Pancreas (tissue), 10 donors: ENCODE measurements around the gene ATP8A2. TPM values are rescaled to one million over a fixed set of nuclear protein-coding genes. Genes with fewer than 3 reads are reported as not detected.
A peak's percentile ranks its signal among the peaks of the same experiment; 100 is the strongest.
"Not testable (repeated sequence)": the region's sequence is repeated elsewhere in the genome, so short reads cannot be mapped to it uniquely, and the experiment has no call there.

Experiments used
- ATAC-seq, 4 donors: fragments of 200-7000 bp; cut with Tn5 transposase; one replicate each; pipeline versions ENCODE4 v1.8.0 to v1.9.1; 2020; ENCODE audit warnings: mild to moderate bottlenecking in 4 of 4, moderate library complexity in 4 of 4
- DNase-seq, 6 donors: peaks; one replicate each; pipeline ENCODE4 v3.0.0-alpha.2; 2020
- FAIRE-seq: peaks from 2 replicates; lab custom pipeline; 2012; peaks lifted over from hg19 to GRCh38; lab: Jason Lieb, UNC
- H3K27ac ChIP-seq, 4 donors: fragments of 200-600 bp; sonication (generic); 1 replicate in 3 of 4; 2 replicates in 1 of 4; pipeline versions ENCODE4 v1.5.0 to v1.8.0; 2020
- H3K27me3 ChIP-seq, 4 donors: fragments of 200-600 bp; one replicate each; pipeline ENCODE4 v1.8.0; 2021
- H3K36me3 ChIP-seq, 3 donors: fragments of 200-600 bp; sonication (generic) in 1 of 3; one replicate each; pipeline versions ENCODE4 v1.5.0 to v1.8.0; 2020 to 2021
- H3K4me1 ChIP-seq, 3 donors: fragments of 200-600 bp; one replicate each; pipeline ENCODE4 v1.8.0; 2021
- H3K4me3 ChIP-seq, 4 donors: fragments of 200-600 bp; sonication (generic) in 2 of 4; one replicate each; pipeline versions ENCODE4 v1.5.0 to v1.8.0; 2020 to 2021
- H3K9me3 ChIP-seq, 4 donors: fragments of 200-600 bp; one replicate each; pipeline ENCODE4 v1.8.0; 2021
- CTCF ChIP-seq, 4 donors: fragments of 200-600 bp; sonication (generic) in 3 of 4; IDR thresholded peaks; one replicate each; pipeline versions ENCODE4 v1.5.0 to v1.8.0; 2021; ENCODE audit warnings: antibody characterized with exemption in 4 of 4
- WGBS, 2 donors: extraction: QIAGEN DNeasy Blood & Tissue Kit; methylation state at CpG; one replicate each; pipeline ENCODE4 v1.1.7; 2013; 5-methylcytosine and 5-hydroxymethylcytosine counted together
- intact Hi-C, 3 donors: fragments of 100-400 bp; cut with DNase I; formaldehyde crosslinking; loops; one replicate each; pipeline versions ENCODE4 v1.11.1 to v1.14.2; 2022
- polyA plus RNA-seq, 2 donors: library from polyadenylated mRNA; stranded (reverse); fragments of 200-250 nt; gene quantifications; one replicate each; pipeline ENCODE4 v1.2.3, GENCODE V29; 2013
- total RNA-seq, 6 donors: library from RNA; stranded (reverse); fragmentation: NEBNext Ultra II Directional in 4 of 6; extraction: Animal tissue kit (Norgen Biotek cat#: 25700) in 4 of 6; gene quantifications; one replicate each; pipeline versions ENCODE4 v1.2.1 to v1.2.4, GENCODE V29; 2021 to 2023
- donor health status: healthy with polysubstance abuse.
- donor health status: DM: no; HTN: no; CAD: no; lungs with moderate emphysema.
- donor health status: DM: no; HTN: no; CAD: no.
- donor health status: control.
- donor health status: control.
- donor health status: Bipolar disorder and iron deficiency.
- donor health status: DM: yes; HTN: yes; CAD: no.
- donor health status: DM: no; HTN: no; CAD: no.
- donor health status: DM: no; HTN: no; CAD: no.
- donor health status: DM: yes; HTN: yes; CAD: no.

The ATP8A2 gene
- total and polyA plus RNA-seq, 8 donors = 0.04 to 0.28 (median 0.14) TPM

- ATAC-seq (peak in 2 of 4 donors; percentile 32 to 42), DNase-seq (no peak), FAIRE-seq (no peak)
- no peak overlapping the region for H3K27ac ChIP-seq
- H3K4me1 ChIP-seq = peaks cover 3 to 6% (median 5%) of the 10 kb centered on the region in 3 donors
- no peak overlapping the region for H3K4me3 ChIP-seq
- H3K27me3 ChIP-seq = no peaks in the 10 kb centered on the region
- intact Hi-C loops = no loop called here
- no peak for TF ChIP-seq CTCF (IDR thresholded peaks at IDR 0.05)
- WGBS, 2 donors = 43 to 44% methylated on average over 10 of the region's 10 CpGs
- H3K36me3 ChIP-seq = no peaks in the 10 kb centered on the region
- H3K9me3 ChIP-seq = no peaks in the 10 kb centered on the region
Observed at GRCh38 chr13:25819856-25820530, 448.2 kb downstream of the ATP8A2 start.

DNA sequence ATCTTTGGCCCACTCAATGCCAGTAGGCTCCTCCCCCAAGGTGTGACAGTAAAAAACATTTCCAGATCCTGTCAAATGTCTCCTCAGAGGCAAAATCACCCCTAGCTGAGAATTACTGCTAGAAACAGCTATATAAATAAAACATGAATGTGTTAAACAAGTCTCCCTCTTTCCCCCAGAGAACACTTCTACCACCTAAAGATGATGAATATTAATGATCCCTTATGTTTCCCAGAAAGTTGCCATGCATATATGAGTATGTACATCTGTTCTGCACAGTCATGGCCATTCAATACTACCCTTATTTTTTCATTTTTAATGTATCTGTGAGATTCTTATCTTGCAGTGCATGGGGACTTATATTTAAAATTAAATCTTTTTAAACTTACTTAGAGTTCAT lies 450.0 kb downstream of the ATP8A2 start:
- no peaks in the 10 kb centered on the region for H3K27me3 ChIP-seq
- no peak for FAIRE-seq
- ATAC-seq = no peak
- no peak for DNase-seq
- TF ChIP-seq CTCF (IDR thresholded peaks at IDR 0.05) = no peak
- H3K36me3 ChIP-seq = no peaks in the 10 kb centered on the region
- no peak overlapping the region for H3K27ac ChIP-seq
- intact Hi-C loops = no loop called here
- H3K4me3 ChIP-seq = no peak overlapping the region
- peaks cover 3 to 6% (median 5%) of the 10 kb centered on the region in 3 donors for H3K4me1 ChIP-seq
- H3K9me3 ChIP-seq = no peaks in the 10 kb centered on the region

DNA sequence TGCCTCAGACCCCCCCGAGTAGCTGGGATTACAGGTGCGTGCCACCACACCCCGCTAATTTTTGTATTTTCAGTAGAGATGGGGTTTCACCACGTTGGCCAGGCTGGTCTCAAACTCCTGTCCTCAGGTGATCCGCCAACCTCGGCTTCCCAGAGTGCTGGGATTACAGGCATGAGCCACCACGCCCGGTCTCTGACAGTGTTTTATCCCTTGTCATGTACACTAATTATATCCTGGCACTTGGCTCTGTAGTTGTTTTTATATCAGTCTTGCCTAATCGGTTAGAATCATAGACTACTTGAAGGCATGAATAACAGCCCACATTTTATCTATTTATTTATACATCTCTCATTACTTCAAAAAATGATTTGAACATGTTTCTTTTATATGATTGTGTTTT lies 455.4 kb downstream of the ATP8A2 start:
- H3K27ac ChIP-seq, intact Hi-C loops, H3K36me3 ChIP-seq, ATAC-seq, H3K9me3 ChIP-seq, H3K4me3 ChIP-seq, DNase-seq, H3K27me3 ChIP-seq, H3K4me1 ChIP-seq, FAIRE-seq: not testable (repeated sequence)
- 64 to 73% methylated on average over 9 of the region's 9 CpGs for WGBS, 2 donors

- H3K9me3 ChIP-seq = no peaks in the 10 kb centered on the region
- H3K36me3 ChIP-seq = no peaks in the 10 kb centered on the region
- FAIRE-seq = no peak
- no peak for DNase-seq
- TF ChIP-seq CTCF (IDR thresholded peaks at IDR 0.05) = no peak
- 66% methylated on average over 5 of the region's 5 CpGs for WGBS, 2 donors
- H3K27me3 ChIP-seq = peaks cover 0 to 3% (median 1%) of the 10 kb centered on the region in 4 donors
- no peak overlapping the region for H3K27ac ChIP-seq
- no peak for ATAC-seq
- intact Hi-C loops = no loop called here
- H3K4me1 ChIP-seq = no peaks in the 10 kb centered on the region
- H3K4me3 ChIP-seq = no peak overlapping the region
Observed at GRCh38 chr13:25827831-25828465, 456.2 kb downstream of the ATP8A2 start.

GRCh38 chr13:25833761-25834160 lies 462.0 kb downstream of the ATP8A2 start:
- Histone ChIP-seq H3K27ac (no peak overlapping the region), H3K27me3 (peaks cover 0 to 10% (median 2%) of the 10 kb centered on the region in 4 donors), H3K36me3 (no peaks in the 10 kb centered on the region), H3K4me3 (no peak overlapping the region), H3K9me3 (no peaks in the 10 kb centered on the region), H3K4me1 (no peaks in the 10 kb centered on the region)
- FAIRE-seq (no peak), ATAC-seq (no peak), DNase-seq (no peak)
- WGBS, 2 donors = 89 to 98% methylated on average over 1 of the region's 1 CpG
- TF ChIP-seq CTCF (IDR thresholded peaks at IDR 0.05) = no peak
- intact Hi-C loops = no loop called here
